Loucy (cell line): ENCODE measurements around the gene SMOC2.

Experiments used
- CTCF ChIP-seq: fragments of 200-600 bp; sonication (generic); conservative IDR thresholded peaks from 2 replicates; pipeline ENCODE4 v1.5.1; 2014; ENCODE audit warnings: mild to moderate bottlenecking, antibody characterized with exemption, low read length
- EZH2phosphoT487 ChIP-seq: fragments of 200-600 bp; IDR thresholded peaks from 2 replicates; pipeline ENCODE4 v1.6.1; 2018; ENCODE audit warnings: antibody characterized with exemption, mild to moderate bottlenecking, moderate library complexity, borderline replicate concordance

GRCh38 chr6:168596344-168596743, 155.4 kb downstream of the SMOC2 start:
- TF ChIP-seq CTCF (no peak), EZH2phosphoT487 (no peak)
